ENCODE data around the gene SPPL2A.
A peak's percentile ranks its signal among the peaks of the same experiment; 100 is the strongest.
"Not testable (repeated sequence)": the region's sequence is repeated elsewhere in the genome, so short reads cannot be mapped to it uniquely, and the experiment has no call there.

The SPPL2A gene

GRCh38 chr15:50765195-50765967 is at the start of gene SPPL2A:
Gene SPPL2A, minus strand, starts transcription at chr15:50765706. Its CDS starts 173 bp downstream, at chr15:50765533.
- peak; percentile 92 for DNase-seq

- no peak for DNase-seq
Observed at GRCh38 chr15:50814634-50815033, 49.1 kb upstream of the SPPL2A start.

DNA sequence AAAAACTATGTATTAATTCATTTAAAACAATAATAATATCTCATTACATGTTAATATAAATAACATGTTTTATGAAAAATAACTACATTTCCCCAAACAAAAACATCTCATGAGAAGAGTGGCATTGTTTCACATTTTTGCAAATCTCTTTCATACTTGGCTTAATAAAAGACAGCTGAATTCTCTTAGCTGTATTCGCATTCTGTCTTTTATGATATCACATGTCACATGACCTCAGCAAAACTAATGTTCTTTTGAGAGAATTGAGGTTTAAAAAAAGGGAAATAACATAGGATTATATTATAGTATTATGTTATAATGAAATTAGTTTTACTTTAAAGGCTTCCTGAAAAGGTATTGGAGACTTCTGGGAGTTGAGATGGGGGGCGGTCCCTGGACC is 48.4 kb upstream of the SPPL2A start:
- DNase-seq: no peak

DNA sequence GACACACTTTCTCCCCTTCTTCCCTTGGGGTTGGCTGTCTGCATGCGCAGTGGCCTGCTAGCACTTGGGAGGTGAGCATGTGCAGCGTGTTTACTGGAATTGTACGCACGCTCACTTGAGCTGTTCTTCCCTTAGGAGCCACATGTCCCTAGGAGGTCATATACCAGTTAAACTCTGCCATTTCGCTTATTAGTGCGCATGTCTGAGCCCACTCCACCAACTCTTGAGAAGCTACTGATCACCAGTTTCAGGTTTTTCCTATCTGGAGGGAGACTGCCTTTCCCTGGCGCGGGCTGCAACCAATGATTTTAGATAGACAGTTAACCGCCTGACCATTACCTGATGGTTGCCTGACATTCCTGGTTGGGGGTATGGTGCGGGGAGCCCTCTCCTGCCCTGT is 47.6 kb upstream of the SPPL2A start:
- no peak for DNase-seq

GRCh38 chr15:50812181-50812506 is 46.6 kb upstream of the SPPL2A start:
- not testable (repeated sequence) for DNase-seq

- DNase-seq: not testable (repeated sequence)
Observed at GRCh38 chr15:50811461-50812180, 46.1 kb upstream of the SPPL2A start.

DNA sequence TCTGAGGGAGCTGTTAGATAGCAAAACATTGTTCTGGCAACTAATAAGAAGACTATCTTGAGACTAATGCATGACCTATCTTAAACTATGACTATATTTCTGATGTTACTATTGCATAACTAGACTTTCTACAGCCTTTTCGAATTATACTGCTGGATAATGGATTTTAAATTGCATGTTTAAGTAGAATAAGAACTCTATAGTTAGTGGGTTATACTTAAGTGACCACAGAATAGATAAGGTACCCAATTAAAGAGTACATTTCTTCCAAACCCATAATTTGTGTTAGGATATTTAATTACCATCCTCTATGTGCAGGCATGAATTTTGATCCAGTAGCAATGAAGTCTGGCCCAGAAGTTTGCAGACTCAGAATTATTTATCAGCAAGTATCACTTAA is 44.6 kb upstream of the SPPL2A start:
- no peak for DNase-seq

DNA sequence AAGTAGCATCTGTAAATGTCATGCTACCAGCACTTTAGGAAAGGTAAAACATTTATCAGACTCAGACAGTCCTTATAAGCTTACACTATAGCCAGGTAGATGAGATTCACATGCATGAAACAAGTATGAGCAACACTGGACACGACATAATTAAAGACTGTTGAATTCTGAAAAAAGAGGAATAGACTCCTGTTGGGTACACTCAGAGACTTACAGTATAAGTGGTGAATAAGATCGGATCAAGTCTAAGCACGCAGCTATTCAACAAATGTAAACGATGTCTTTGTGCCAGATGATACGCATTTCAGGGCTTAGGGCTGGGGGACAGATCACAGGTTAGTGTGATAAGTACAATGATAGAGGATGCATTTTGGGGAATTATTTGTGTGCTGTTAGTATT is 43.2 kb upstream of the SPPL2A start:
- DNase-seq: no peak

DNA sequence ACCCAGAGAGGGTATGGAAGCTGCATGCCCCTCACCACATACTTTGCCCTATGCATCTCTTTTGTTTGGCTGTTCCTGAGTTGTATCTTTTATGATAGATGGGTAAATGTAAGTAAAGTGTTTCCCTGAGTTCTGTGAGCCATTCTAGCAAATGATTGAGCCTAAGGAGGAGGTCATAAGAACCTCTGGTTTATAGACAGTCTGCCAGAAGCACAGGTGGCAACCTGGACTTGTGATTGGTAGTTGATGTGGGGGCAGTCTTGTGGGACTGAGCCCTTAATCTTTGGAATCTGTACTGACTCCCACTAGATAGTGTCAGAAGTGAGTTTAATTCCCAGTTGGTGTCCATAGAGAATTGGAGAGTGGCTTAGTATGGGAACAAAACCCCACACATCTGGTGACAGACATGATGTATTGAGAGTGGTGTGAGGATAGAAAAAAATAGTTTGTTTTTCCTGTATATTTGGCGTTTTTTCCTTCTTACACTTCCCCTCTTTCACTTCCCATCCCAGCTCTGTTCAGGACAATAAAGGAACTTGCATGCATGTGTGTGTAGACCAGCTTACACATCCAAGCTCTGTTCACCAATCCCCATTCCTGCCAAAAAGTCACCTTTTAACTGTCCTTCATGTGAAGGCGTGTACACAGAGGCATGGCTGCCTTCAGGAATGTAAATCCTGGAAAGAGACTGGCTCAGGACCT is 38.1 kb upstream of the SPPL2A start:
- DNase-seq: no peak

DNA sequence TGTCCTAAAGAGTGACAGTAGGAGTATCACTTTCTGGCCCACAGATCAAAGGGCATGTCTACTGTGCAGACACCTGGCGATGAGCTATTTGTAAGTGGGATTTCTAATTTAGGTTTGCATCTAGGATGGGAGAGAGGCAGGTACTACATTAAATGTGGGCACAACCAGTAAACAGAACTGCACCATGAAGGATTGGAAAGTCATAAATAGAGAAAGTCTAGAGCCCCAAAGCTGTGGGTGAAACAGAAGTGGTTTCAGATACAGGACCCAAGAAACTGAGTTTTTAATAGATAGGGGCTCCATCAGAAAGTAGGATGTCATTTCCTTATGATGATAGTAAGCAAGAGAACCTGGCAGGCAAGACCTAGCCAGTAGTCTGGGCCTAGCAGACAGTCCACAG is 35.2 kb upstream of the SPPL2A start:
- no peak for DNase-seq

GRCh38 chr15:50798684-50799083 is 33.2 kb upstream of the SPPL2A start:
- DNase-seq: no peak

DNA sequence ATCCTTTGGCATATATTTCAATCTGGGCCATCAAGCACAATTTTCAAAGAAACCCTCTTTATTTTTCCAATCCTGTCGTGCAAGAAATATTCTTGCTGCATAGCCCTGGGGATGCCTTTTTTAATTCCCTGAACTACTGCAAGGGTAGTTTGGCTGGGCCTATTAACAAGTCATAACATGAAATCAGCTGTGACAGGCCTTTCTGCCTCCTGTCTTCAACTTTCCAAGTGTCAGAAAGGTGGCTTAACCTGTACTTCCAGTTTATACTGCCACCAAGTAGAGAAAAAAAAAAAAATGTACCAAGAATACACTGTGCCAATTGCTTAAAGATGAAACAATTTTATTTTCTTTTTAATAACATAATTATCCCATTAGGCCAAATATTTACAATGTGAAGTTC is 32.4 kb upstream of the SPPL2A start:
- no peak for DNase-seq

GRCh38 chr15:50791486-50791885 is 26.0 kb upstream of the SPPL2A start:
- no peak for DNase-seq

DNA sequence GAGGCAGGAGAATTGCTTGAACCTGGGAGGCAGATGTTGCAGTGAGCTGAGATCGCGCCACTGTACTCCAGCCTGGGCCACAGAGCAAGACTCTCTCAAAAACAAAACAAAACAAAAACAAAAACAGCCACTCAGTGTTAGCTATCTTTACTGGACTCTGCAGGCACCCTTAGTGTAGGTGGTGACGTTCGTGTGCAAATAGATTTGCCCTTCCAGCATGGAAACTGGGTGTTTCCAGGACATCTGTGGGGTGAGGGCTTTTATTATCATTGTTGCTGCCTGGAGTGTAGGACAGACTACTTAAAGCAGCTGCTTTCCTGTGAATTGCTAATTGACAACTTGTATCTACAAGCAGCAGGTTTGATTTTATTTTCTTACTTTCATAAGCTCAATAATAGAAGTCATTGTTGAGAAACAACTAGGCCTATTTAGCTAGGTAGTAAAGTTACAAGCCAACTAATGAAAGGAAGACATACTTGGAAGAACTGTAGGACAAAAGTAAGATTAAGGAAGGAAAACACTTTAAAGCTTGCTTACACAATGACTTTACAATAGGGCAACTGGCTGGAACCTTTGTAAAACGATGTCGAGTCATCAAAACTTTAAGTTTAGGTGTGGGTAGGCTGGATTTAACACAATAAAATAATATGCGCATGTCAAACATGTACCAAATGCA is 25.4 kb upstream of the SPPL2A start:
- DNase-seq: no peak

DNA sequence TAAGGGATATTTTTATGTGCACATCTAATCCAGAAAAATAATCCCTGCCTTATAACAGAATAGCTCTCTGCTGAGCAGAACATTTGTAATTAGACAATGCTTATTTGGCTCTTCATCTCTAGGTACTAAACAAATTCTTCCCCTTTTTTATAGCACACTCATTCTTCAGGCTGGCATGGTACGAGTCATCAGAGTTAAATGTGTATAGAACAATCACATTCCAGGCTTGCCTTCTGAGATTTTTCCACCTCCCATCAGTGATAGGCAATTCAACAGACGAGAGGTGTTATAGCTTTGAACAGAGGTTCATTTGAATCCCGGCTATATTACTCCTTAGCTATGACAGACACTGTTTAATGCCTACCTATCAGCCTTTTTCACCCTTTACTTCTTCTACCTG is 21.4 kb upstream of the SPPL2A start:
- DNase-seq: no peak

- no peak for DNase-seq
Observed at GRCh38 chr15:50786438-50786837, 20.9 kb upstream of the SPPL2A start.

DNA sequence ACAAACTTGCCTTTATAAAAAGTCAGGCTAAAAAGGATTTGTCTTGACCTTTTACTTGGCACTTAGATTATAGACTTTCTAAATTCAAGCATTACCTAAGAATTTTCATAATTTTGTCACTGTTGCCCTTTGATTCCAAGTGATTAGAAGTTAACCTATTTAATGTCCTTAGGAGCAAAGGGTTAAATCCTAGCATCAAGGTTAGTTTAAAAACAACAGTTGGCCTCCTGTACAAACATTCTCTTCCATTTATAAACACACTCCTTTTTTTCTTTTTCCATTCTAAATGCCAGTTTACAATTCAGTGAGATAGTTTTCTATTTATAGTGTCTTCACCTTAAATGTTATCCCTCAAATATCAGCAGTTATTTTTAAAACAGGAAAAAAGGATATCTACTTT is 18.4 kb upstream of the SPPL2A start:
- no peak for DNase-seq

GRCh38 chr15:50783411-50783810 is 17.9 kb upstream of the SPPL2A start:
- no peak for DNase-seq

- DNase-seq: no peak
Observed at GRCh38 chr15:50778086-50778485, 12.6 kb upstream of the SPPL2A start.

- no peak for DNase-seq
Observed at GRCh38 chr15:50777042-50777441, 11.5 kb upstream of the SPPL2A start.

DNA sequence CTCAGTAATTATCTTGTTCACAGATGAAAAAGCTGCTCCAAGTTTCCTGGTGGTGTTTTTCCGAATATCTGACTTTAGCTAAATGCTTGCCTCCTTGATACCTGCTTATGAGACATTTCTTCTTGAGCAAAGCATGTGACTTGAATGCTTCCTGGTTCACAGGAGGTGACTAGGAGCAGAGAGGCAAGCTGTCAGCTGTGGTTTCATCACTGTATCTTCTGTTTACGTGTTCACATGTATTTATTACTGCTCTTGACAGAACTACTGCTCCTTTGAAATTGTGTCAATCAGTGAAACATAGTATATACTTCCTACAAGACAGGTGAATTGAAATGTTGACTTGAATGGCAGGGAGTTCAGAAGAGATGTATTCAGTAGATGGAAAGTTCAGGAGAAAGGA is 8.9 kb upstream of the SPPL2A start:
- DNase-seq: no peak

DNA sequence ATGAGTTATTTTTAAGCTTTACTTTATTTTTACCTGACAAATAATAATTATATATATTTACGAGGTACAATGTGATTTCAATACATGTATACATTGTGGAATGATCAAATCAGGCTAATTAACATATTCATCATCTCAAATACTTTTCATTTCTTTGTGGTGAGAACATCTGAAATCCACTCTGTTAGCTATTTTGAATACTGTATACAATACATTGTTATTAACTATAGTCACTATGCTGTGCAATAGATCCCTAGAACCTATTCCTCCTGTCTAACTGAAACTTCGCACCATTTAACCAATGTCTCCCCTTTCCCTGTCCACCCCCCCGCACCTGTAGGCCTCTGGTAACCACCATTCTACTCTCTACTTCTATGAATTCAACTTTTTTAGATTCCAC is 7.9 kb upstream of the SPPL2A start:
- peak; percentile 22 for DNase-seq

GRCh38 chr15:50767332-50767861 is 1.9 kb upstream of the SPPL2A start:
- DNase-seq: no peak

Measured in fibroblast of skin of right quadriceps (primary cell).